LNCaP clone FGC (cell line): ENCODE data around the gene PLEK.

Experiments
- DNase-seq: peaks from one replicate; pipeline ENCODE4 v3.0.0-alpha.2; 2011; ENCODE audit warnings: low read depth
- H3K4me3 ChIP-seq: 2 replicates; pipeline ENCODE4 v1.5.1; 2011; ENCODE audit warnings: mild to moderate bottlenecking, low read depth, low read length, control low read depth
- CTCF ChIP-seq: IDR thresholded peaks from 2 replicates; pipeline ENCODE4 v1.5.1; 2012; ENCODE audit warnings: mild to moderate bottlenecking; ENCODE audit not compliant: control insufficient read depth, insufficient read depth; ENCODE audit errors: extremely low read depth

Gene PLEK

GRCh38 chr2:68429311-68429826 lies 64.3 kb downstream of the PLEK start:
- no peak overlapping the region for H3K4me3 ChIP-seq
- no peak for DNase-seq
- TF ChIP-seq CTCF: no peak

- TF ChIP-seq CTCF: no peak
- no peak for DNase-seq
- H3K4me3 ChIP-seq: no peak overlapping the region
Measured at GRCh38 chr2:68431316-68431972, 66.4 kb downstream of the PLEK start.

GRCh38 chr2:68432696-68433658 lies 67.9 kb downstream of the PLEK start:
- TF ChIP-seq CTCF: no peak
- no peak overlapping the region for H3K4me3 ChIP-seq
- no peak for DNase-seq

- no peak overlapping the region for H3K4me3 ChIP-seq
- no peak for DNase-seq
- no peak for TF ChIP-seq CTCF
Measured at GRCh38 chr2:68434981-68435380, 69.9 kb downstream of the PLEK start.

- no peak overlapping the region for H3K4me3 ChIP-seq
- no peak for TF ChIP-seq CTCF
- no peak for DNase-seq
Measured at GRCh38 chr2:68435615-68436014, 70.5 kb downstream of the PLEK start.

- no peak overlapping the region for H3K4me3 ChIP-seq
- DNase-seq: no peak
- no peak for TF ChIP-seq CTCF
Measured at GRCh38 chr2:68436270-68436669, 71.2 kb downstream of the PLEK start.
